Activated naive CD8-positive, alpha-beta T cell treated with anti-CD3 and anti-CD28 coated beads, Interleukin-2, amount 50 U/mL, for 24 hours (primary cell): ENCODE data around the gene SLC25A18.

Experiments used
- ATAC-seq: fragments of 150-1000 bp; cut with Tn5 transposase; one replicate; pipeline ENCODE4 v1.10.0; 2021
- DNase-seq: peaks from one replicate; pipeline ENCODE4 v3.0.0; 2021
- H3K27ac Mint-ChIP-seq: one replicate; pipeline ENCODE4 v1.8.0; 2021; ENCODE audit warnings: mild to moderate bottlenecking, mixed read lengths
- H3K27me3 Mint-ChIP-seq: one replicate; pipeline ENCODE4 v1.8.0; 2021; ENCODE audit warnings: mixed read lengths
- H3K36me3 Mint-ChIP-seq: one replicate; pipeline ENCODE4 v1.8.0; 2021; ENCODE audit warnings: low read depth, mixed read lengths
- H3K4me1 Mint-ChIP-seq: one replicate; pipeline ENCODE4 v1.8.0; 2021; ENCODE audit warnings: mixed read lengths
- H3K4me3 Mint-ChIP-seq: one replicate; pipeline ENCODE4 v1.8.0; 2021; ENCODE audit warnings: mild to moderate bottlenecking, moderate library complexity, mixed read lengths
- H3K9me3 Mint-ChIP-seq: one replicate; pipeline ENCODE4 v1.8.0; 2021; ENCODE audit warnings: mixed read lengths

SLC25A18 gene

GRCh38 chr22:17638432-17639246 lies 75.3 kb downstream of the SLC25A18 start, which contains the start of gene BCL2L13:
BCL2L13 (plus strand) TSS chr22:17638757; CDS start chr22:17655712, 16,955 bp downstream.
- H3K4me3 Mint-ChIP-seq: peak within 1 kb of the TSS; percentile 100
- peaks cover 24% of the 10 kb centered on the region for H3K36me3 Mint-ChIP-seq
- H3K9me3 Mint-ChIP-seq: no peaks in the 10 kb centered on the region
- H3K27ac Mint-ChIP-seq: peak within 1 kb of the TSS; percentile 99
- peak; percentile 92 for DNase-seq
- peaks cover 29% of the 10 kb centered on the region for H3K4me1 Mint-ChIP-seq
- ATAC-seq: peak; percentile 97
- H3K27me3 Mint-ChIP-seq: no peaks in the 10 kb centered on the region

GRCh38 chr22:17639247-17639741 lies 76.0 kb downstream of the SLC25A18 start:
- ATAC-seq (no peak), DNase-seq (no peak)
- Mint-ChIP-seq H3K27ac (peak overlapping the region; percentile 99), H3K4me3 (peak overlapping the region; percentile 100), H3K4me1 (peaks cover 29% of the 10 kb centered on the region), H3K9me3 (no peaks in the 10 kb centered on the region), H3K36me3 (peaks cover 24% of the 10 kb centered on the region), H3K27me3 (no peaks in the 10 kb centered on the region)
